HEK293 (cell line): Measurements from ENCODE around the gene SF1.

Source experiments
- EGR2 ChIP-seq: fragments of 450-650 bp; formaldehyde crosslinking; IDR thresholded peaks from 2 replicates; pipeline ENCODE4 v1.5.1; 2016; ENCODE audit warnings: low read depth, missing biosample characterization, missing genetic modification characterization
- GLIS1 ChIP-seq: fragments of 450-650 bp; formaldehyde crosslinking; IDR thresholded peaks from 2 replicates; pipeline ENCODE4 v1.5.1; 2016; ENCODE audit warnings: missing biosample characterization, missing genetic modification characterization
- RBAK ChIP-seq: fragments of 450-650 bp; formaldehyde crosslinking; IDR thresholded peaks from 2 replicates; pipeline ENCODE4 v1.5.1; 2016; ENCODE audit warnings: missing biosample characterization, missing genetic modification characterization
- SETDB1 ChIP-seq: IDR thresholded peaks from one replicate; pipeline ENCODE4 v1.6.1; 2017; ENCODE audit warnings: mild to moderate bottlenecking, low read length, moderate library complexity, mixed read lengths; ENCODE audit not compliant: insufficient read length
- ZBTB11 ChIP-seq: fragments of 450-650 bp; formaldehyde crosslinking; conservative IDR thresholded peaks from 2 replicates; pipeline ENCODE4 v1.5.1; 2016; ENCODE audit warnings: low read depth, missing biosample characterization, missing genetic modification characterization
- ZBTB17 ChIP-seq: fragments of 450-650 bp; formaldehyde crosslinking; IDR thresholded peaks from 2 replicates; pipeline ENCODE4 v1.5.1; 2016; ENCODE audit warnings: missing biosample characterization, missing genetic modification characterization
- ZFHX2 ChIP-seq: fragments of 450-650 bp; formaldehyde crosslinking; conservative IDR thresholded peaks from 2 replicates; pipeline ENCODE4 v1.5.1; 2016; ENCODE audit warnings: missing biosample characterization, missing genetic modification characterization
- ZFP3 ChIP-seq: fragments of 450-650 bp; formaldehyde crosslinking; IDR thresholded peaks from 2 replicates; pipeline ENCODE4 v1.5.1; 2016; ENCODE audit warnings: low read depth, missing biosample characterization, missing genetic modification characterization
- ZIC2 ChIP-seq: fragments of 450-650 bp; formaldehyde crosslinking; IDR thresholded peaks from 2 replicates; pipeline ENCODE4 v1.5.1; 2016; ENCODE audit warnings: missing biosample characterization, missing genetic modification characterization
- ZNF169 ChIP-seq: fragments of 450-650 bp; formaldehyde crosslinking; IDR thresholded peaks from 2 replicates; pipeline ENCODE4 v1.5.1; 2016; ENCODE audit warnings: missing biosample characterization, missing genetic modification characterization
- ZNF280C ChIP-seq: fragments of 450-650 bp; formaldehyde crosslinking; IDR thresholded peaks from 2 replicates; pipeline ENCODE4 v1.5.1; 2016; ENCODE audit warnings: missing biosample characterization, missing genetic modification characterization
- ZNF423 ChIP-seq: fragments of 450-650 bp; formaldehyde crosslinking; IDR thresholded peaks from 2 replicates; pipeline ENCODE4 v1.5.1; 2016; ENCODE audit warnings: missing biosample characterization, missing genetic modification characterization
- ZNF571 ChIP-seq: fragments of 450-650 bp; formaldehyde crosslinking; IDR thresholded peaks from 2 replicates; pipeline ENCODE4 v1.5.0; 2017; ENCODE audit warnings: missing biosample characterization, missing genetic modification characterization
- ZNF654 ChIP-seq: fragments of 450-650 bp; formaldehyde crosslinking; IDR thresholded peaks from 2 replicates; pipeline ENCODE4 v1.5.1; 2016; ENCODE audit warnings: low read depth, missing biosample characterization, missing genetic modification characterization
- ZNF776 ChIP-seq: fragments of 450-650 bp; formaldehyde crosslinking; IDR thresholded peaks from 2 replicates; pipeline ENCODE4 v1.5.0; 2017; ENCODE audit warnings: missing biosample characterization, missing genetic modification characterization, borderline replicate concordance
- ZNF785 ChIP-seq: fragments of 450-650 bp; formaldehyde crosslinking; IDR thresholded peaks from 2 replicates; pipeline ENCODE4 v1.5.1; 2016; ENCODE audit warnings: missing biosample characterization, missing genetic modification characterization
- ZSCAN4 ChIP-seq: fragments of 450-650 bp; formaldehyde crosslinking; IDR thresholded peaks from 2 replicates; pipeline ENCODE4 v1.5.1; 2017; ENCODE audit warnings: missing biosample characterization, missing genetic modification characterization
- ZXDB ChIP-seq: fragments of 450-650 bp; formaldehyde crosslinking; IDR thresholded peaks from 2 replicates; pipeline ENCODE4 v1.5.1; 2016; ENCODE audit warnings: missing biosample characterization, missing genetic modification characterization
- TF ChIP-seq, protein P1 (sequence below): fragments of 450-650 bp; formaldehyde crosslinking; IDR thresholded peaks from 2 replicates; pipeline ENCODE4 v1.5.1; 2016; ENCODE audit warnings: missing biosample characterization, missing genetic modification characterization
- TF ChIP-seq, protein P2 (sequence below): fragments of 450-650 bp; formaldehyde crosslinking; IDR thresholded peaks from 2 replicates; pipeline ENCODE4 v1.5.1; 2016; ENCODE audit warnings: missing biosample characterization, missing genetic modification characterization
- TF ChIP-seq, protein P3 (sequence below): fragments of 450-650 bp; formaldehyde crosslinking; IDR thresholded peaks from 2 replicates; pipeline ENCODE4 v1.5.1; 2016; ENCODE audit warnings: missing biosample characterization, missing genetic modification characterization
- TF ChIP-seq, protein P4 (sequence below): fragments of 450-650 bp; formaldehyde crosslinking; IDR thresholded peaks from 2 replicates; pipeline ENCODE4 v1.5.1; 2016; ENCODE audit warnings: missing biosample characterization, missing genetic modification characterization
- TF ChIP-seq, protein P5 (sequence below): fragments of 450-650 bp; formaldehyde crosslinking; IDR thresholded peaks from 2 replicates; pipeline ENCODE4 v1.5.1; 2016; ENCODE audit warnings: missing biosample characterization, missing genetic modification characterization

SF1 gene

GRCh38 chr11:64764040-64764611, 14.2 kb downstream of the SF1 start (continued):
- TF ChIP-seq, protein P1, sequence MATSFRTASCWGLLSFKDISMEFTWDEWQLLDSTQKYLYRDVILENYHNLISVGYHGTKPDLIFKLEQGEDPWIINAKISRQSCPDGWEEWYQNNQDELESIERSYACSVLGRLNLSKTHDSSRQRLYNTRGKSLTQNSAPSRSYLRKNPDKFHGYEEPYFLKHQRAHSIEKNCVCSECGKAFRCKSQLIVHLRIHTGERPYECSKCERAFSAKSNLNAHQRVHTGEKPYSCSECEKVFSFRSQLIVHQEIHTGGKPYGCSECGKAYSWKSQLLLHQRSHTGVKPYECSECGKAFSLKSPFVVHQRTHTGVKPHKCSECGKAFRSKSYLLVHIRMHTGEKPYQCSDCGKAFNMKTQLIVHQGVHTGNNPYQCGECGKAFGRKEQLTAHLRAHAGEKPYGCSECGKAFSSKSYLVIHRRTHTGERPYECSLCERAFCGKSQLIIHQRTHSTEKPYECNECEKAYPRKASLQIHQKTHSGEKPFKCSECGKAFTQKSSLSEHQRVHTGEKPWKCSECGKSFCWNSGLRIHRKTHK (tag by site-specific recombination): no peak
- TF ChIP-seq, protein P2, sequence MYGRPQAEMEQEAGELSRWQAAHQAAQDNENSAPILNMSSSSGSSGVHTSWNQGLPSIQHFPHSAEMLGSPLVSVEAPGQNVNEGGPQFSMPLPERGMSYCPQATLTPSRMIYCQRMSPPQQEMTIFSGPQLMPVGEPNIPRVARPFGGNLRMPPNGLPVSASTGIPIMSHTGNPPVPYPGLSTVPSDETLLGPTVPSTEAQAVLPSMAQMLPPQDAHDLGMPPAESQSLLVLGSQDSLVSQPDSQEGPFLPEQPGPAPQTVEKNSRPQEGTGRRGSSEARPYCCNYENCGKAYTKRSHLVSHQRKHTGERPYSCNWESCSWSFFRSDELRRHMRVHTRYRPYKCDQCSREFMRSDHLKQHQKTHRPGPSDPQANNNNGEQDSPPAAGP (tag by site-specific recombination): no peak
- TF ChIP-seq ZFHX2 (tag by site-specific recombination): peak; percentile 89
- TF ChIP-seq, protein P3, sequence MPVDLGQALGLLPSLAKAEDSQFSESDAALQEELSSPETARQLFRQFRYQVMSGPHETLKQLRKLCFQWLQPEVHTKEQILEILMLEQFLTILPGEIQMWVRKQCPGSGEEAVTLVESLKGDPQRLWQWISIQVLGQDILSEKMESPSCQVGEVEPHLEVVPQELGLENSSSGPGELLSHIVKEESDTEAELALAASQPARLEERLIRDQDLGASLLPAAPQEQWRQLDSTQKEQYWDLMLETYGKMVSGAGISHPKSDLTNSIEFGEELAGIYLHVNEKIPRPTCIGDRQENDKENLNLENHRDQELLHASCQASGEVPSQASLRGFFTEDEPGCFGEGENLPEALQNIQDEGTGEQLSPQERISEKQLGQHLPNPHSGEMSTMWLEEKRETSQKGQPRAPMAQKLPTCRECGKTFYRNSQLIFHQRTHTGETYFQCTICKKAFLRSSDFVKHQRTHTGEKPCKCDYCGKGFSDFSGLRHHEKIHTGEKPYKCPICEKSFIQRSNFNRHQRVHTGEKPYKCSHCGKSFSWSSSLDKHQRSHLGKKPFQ: no peak
- TF ChIP-seq ZNF169 (tag by site-specific recombination): no peak
- no peak for TF ChIP-seq ZNF280C (tag by site-specific recombination)
- no peak for TF ChIP-seq ZNF785 (tag by site-specific recombination)
- no peak for TF ChIP-seq RBAK (tag by site-specific recombination)
- no peak for TF ChIP-seq ZNF776 (tag by site-specific recombination)
- no peak for TF ChIP-seq ZBTB11
- TF ChIP-seq, protein P4, sequence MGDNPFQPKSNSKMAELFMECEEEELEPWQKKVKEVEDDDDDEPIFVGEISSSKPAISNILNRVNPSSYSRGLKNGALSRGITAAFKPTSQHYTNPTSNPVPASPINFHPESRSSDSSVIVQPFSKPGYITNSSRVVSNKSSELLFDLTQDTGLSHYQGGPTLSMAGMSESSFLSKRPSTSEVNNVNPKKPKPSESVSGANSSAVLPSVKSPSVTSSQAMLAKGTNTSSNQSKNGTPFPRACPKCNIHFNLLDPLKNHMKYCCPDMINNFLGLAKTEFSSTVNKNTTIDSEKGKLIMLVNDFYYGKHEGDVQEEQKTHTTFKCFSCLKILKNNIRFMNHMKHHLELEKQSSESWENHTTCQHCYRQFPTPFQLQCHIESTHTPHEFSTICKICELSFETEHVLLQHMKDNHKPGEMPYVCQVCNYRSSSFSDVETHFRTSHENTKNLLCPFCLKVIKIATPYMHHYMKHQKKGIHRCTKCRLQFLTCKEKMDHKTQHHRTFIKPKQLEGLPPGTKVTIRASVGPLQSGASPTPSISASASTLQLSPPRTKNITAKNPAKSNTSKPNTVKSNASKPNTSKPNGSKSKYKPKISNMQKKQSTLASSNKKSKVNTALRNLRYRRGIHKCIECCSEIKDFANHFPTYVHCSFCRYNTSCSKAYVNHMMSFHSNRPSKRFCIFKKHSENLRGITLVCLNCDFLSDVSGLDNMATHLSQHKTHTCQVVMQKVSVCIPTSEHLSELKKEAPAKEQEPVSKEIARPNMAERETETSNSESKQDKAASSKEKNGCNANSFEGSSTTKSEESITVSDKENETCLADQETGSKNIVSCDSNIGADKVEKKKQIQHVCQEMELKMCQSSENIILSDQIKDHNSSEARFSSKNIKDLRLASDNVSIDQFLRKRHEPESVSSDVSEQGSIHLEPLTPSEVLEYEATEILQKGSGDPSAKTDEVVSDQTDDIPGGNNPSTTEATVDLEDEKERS (tag by site-specific recombination): no peak
- peak; percentile 89 for TF ChIP-seq EGR2
- TF ChIP-seq, protein P5, sequence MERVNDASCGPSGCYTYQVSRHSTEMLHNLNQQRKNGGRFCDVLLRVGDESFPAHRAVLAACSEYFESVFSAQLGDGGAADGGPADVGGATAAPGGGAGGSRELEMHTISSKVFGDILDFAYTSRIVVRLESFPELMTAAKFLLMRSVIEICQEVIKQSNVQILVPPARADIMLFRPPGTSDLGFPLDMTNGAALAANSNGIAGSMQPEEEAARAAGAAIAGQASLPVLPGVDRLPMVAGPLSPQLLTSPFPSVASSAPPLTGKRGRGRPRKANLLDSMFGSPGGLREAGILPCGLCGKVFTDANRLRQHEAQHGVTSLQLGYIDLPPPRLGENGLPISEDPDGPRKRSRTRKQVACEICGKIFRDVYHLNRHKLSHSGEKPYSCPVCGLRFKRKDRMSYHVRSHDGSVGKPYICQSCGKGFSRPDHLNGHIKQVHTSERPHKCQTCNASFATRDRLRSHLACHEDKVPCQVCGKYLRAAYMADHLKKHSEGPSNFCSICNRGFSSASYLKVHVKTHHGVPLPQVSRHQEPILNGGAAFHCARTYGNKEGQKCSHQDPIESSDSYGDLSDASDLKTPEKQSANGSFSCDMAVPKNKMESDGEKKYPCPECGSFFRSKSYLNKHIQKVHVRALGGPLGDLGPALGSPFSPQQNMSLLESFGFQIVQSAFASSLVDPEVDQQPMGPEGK (tag by site-specific recombination): no peak
- TF ChIP-seq GLIS1 (tag by site-specific recombination): peak; percentile 91
- TF ChIP-seq ZIC2 (tag by site-specific recombination): peak; percentile 55
- TF ChIP-seq SETDB1: no peak
- TF ChIP-seq ZSCAN4 (tag by site-specific recombination): no peak
- no peak for TF ChIP-seq ZFP3 (tag by site-specific recombination)
- no peak for TF ChIP-seq ZNF423 (tag by site-specific recombination)
- no peak for TF ChIP-seq ZBTB17 (tag by site-specific recombination)
- TF ChIP-seq ZNF654 (tag by site-specific recombination): no peak
- no peak for TF ChIP-seq ZXDB (tag by site-specific recombination)
- no peak for TF ChIP-seq ZNF571
